Muscle layer of colon (tissue), 2 donors: ENCODE data around the gene CCL27.

ENCODE experiments used
- H3K27ac ChIP-seq: one replicate; pipeline ENCODE4 v1.7.0; 2013; ENCODE audit warnings: low read depth, mild to moderate bottlenecking, low read length, moderate library complexity
- H3K27me3 ChIP-seq, 2 donors: one replicate each; pipeline ENCODE4 v1.7.0; 2013; ENCODE audit warnings: low read length in 2 of 2, mild to moderate bottlenecking in 2 of 2; ENCODE audit not compliant: insufficient read depth in 2 of 2, control insufficient read depth in 1 of 2
- H3K36me3 ChIP-seq: one replicate; pipeline ENCODE4 v1.7.0; 2013; ENCODE audit warnings: mild to moderate bottlenecking, low read length; ENCODE audit not compliant: insufficient read depth
- H3K4me1 ChIP-seq: one replicate; pipeline ENCODE4 v1.7.0; 2013; ENCODE audit warnings: mild to moderate bottlenecking, low read length; ENCODE audit not compliant: insufficient read depth
- H3K4me3 ChIP-seq, 2 donors: one replicate each; pipeline ENCODE4 v1.7.0; 2013; ENCODE audit warnings: low read length in 2 of 2, low read depth in 1 of 2, mild to moderate bottlenecking in 1 of 2, moderate library complexity in 1 of 2
- H3K9ac ChIP-seq: one replicate; pipeline ENCODE4 v1.7.0; 2013; ENCODE audit warnings: low read length
- H3K9me3 ChIP-seq: one replicate; pipeline ENCODE4 v1.7.0; 2013; ENCODE audit warnings: mild to moderate bottlenecking, low read length
- donor health status: abdominal sarcoma.
- donor health status: Adenocarcinoma of cecum.

Gene CCL27

GRCh38 chr9:34633166-34633565 is 29.3 kb downstream of the CCL27 start:
- Histone ChIP-seq H3K27me3 (peaks cover 11 to 14% of the 10 kb centered on the region in 2 donors), H3K36me3 (peaks cover 6% of the 10 kb centered on the region), H3K4me3 (no peak overlapping the region), H3K9me3 (no peaks in the 10 kb centered on the region), H3K9ac (no peak overlapping the region), H3K4me1 (peaks cover 29% of the 10 kb centered on the region), H3K27ac (no peak overlapping the region)

GRCh38 chr9:34630402-34631154 is 31.9 kb downstream of the CCL27 start:
- no peak overlapping the region for H3K4me3 ChIP-seq
- H3K36me3 ChIP-seq: peaks cover 6% of the 10 kb centered on the region
- peaks cover 36 to 40% of the 10 kb centered on the region in 2 donors for H3K27me3 ChIP-seq
- peaks cover 16% of the 10 kb centered on the region for H3K4me1 ChIP-seq
- H3K27ac ChIP-seq: no peak overlapping the region
- no peaks in the 10 kb centered on the region for H3K9me3 ChIP-seq
- H3K9ac ChIP-seq: no peak overlapping the region

DNA sequence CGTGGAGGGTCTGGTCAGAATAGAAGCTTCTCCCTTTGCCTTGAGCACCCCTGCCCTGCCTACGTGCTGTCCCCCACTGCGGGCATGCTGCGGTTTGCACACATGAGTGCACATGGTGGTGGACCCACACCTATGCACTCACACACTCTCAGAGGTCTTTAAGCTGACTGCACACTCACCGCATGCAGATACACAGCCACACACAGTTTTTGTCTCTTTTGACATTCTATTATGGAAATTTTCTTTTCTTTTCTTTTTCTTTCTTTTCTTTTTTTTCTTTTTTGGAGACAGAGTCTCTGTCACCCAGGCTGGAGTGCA is 33.0 kb downstream of the CCL27 start:
- H3K9ac ChIP-seq: no peak overlapping the region
- H3K27me3 ChIP-seq: peaks cover 45 to 51% of the 10 kb centered on the region in 2 donors
- no peaks in the 10 kb centered on the region for H3K9me3 ChIP-seq
- no peaks in the 10 kb centered on the region for H3K36me3 ChIP-seq
- H3K4me1 ChIP-seq: peaks cover 15% of the 10 kb centered on the region
- H3K4me3 ChIP-seq: peak overlapping the region in 1 of 2 donors; percentile 52
- H3K27ac ChIP-seq: no peak overlapping the region

GRCh38 chr9:34628656-34629490 is 33.6 kb downstream of the CCL27 start, which contains the start of gene ARID3C:
Gene ARID3C, minus strand, starts transcription at chr9:34629066. Its CDS starts 1,052 bp downstream, at chr9:34628014.
- Histone ChIP-seq H3K9ac (no peak within 1 kb of the TSS), H3K27me3 (peaks cover 45 to 57% of the 10 kb centered on the region in 2 donors), H3K4me3 (peak within 1 kb of the TSS; percentile 30 to 52)

GRCh38 chr9:34627716-34628655 is 34.5 kb downstream of the CCL27 start:
- H3K27me3 ChIP-seq: peaks cover 51 to 66% of the 10 kb centered on the region in 2 donors
- no peaks in the 10 kb centered on the region for H3K36me3 ChIP-seq
- no peaks in the 10 kb centered on the region for H3K9me3 ChIP-seq
- no peak overlapping the region for H3K27ac ChIP-seq
- peaks cover 7% of the 10 kb centered on the region for H3K4me1 ChIP-seq
- H3K9ac ChIP-seq: no peak overlapping the region
- peak overlapping the region in 1 of 2 donors; percentile 29 for H3K4me3 ChIP-seq

More at GRCh38 chr9:34628656-34629490, 33.6 kb downstream of the CCL27 start, which contains the start of gene ARID3C:
- H3K27ac ChIP-seq: no peak within 1 kb of the TSS
- peaks cover 11% of the 10 kb centered on the region for H3K4me1 ChIP-seq
- no peaks in the 10 kb centered on the region for H3K36me3 ChIP-seq
- no peaks in the 10 kb centered on the region for H3K9me3 ChIP-seq

DNA sequence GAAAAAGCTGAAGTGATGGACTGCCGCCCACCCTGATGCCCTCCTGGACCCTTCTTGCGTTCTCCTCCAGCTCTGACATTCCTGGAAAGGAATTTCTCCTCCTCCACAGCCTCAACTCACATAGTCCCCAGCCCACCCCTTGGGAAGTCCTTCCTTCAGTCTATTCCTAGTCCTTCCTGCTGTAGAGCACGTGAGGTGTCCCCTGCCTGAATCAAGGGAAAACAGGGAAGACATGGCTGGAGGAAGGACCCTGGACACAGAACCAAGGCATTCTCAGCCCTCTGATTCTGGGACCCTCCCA is 37.3 kb downstream of the CCL27 start:
- Histone ChIP-seq H3K4me1 (peaks cover 15% of the 10 kb centered on the region), H3K36me3 (no peaks in the 10 kb centered on the region), H3K9ac (no peak overlapping the region), H3K27ac (no peak overlapping the region), H3K27me3 (peaks cover 64 to 85% of the 10 kb centered on the region in 2 donors), H3K9me3 (no peaks in the 10 kb centered on the region), H3K4me3 (no peak overlapping the region)

- Histone ChIP-seq H3K27ac (no peak overlapping the region), H3K9me3 (no peaks in the 10 kb centered on the region), H3K4me3 (no peak overlapping the region), H3K9ac (no peak overlapping the region), H3K27me3 (peaks cover 64 to 83% of the 10 kb centered on the region in 2 donors), H3K4me1 (peaks cover 17% of the 10 kb centered on the region), H3K36me3 (no peaks in the 10 kb centered on the region)
These were observed 37.8 kb downstream of the CCL27 start for GRCh38 chr9:34624475-34625185.

- H3K9me3 ChIP-seq: no peaks in the 10 kb centered on the region
- peaks cover under 1% of the 10 kb centered on the region for H3K36me3 ChIP-seq
- no peak overlapping the region for H3K4me3 ChIP-seq
- no peak overlapping the region for H3K9ac ChIP-seq
- H3K27me3 ChIP-seq: peaks cover 57 to 75% of the 10 kb centered on the region in 2 donors
- H3K4me1 ChIP-seq: peaks cover 24% of the 10 kb centered on the region
- no peak overlapping the region for H3K27ac ChIP-seq
These were observed 38.9 kb downstream of the CCL27 start for GRCh38 chr9:34623374-34624235.

- no peaks in the 10 kb centered on the region for H3K9me3 ChIP-seq
- H3K27ac ChIP-seq: peak within 1 kb of the TSS; percentile 36
These were observed 42.1 kb downstream of the CCL27 start, which contains the start of gene DCTN3 for GRCh38 chr9:34620061-34620994. Gene DCTN3, minus strand, starts transcription at chr9:34620495. Its CDS starts 31 bp downstream, at chr9:34620464.

More at GRCh38 chr9:34620061-34620994, 42.1 kb downstream of the CCL27 start, which contains the start of gene DCTN3:
- Histone ChIP-seq H3K36me3 (peaks cover 32% of the 10 kb centered on the region), H3K9ac (peak within 1 kb of the TSS; percentile 8), H3K27me3 (peaks cover 25 to 42% of the 10 kb centered on the region in 2 donors), H3K4me1 (peaks cover 18% of the 10 kb centered on the region), H3K4me3 (peak within 1 kb of the TSS; percentile 67 to 74)
